ENCODE results near the gene PLEKHF1.

DNA sequence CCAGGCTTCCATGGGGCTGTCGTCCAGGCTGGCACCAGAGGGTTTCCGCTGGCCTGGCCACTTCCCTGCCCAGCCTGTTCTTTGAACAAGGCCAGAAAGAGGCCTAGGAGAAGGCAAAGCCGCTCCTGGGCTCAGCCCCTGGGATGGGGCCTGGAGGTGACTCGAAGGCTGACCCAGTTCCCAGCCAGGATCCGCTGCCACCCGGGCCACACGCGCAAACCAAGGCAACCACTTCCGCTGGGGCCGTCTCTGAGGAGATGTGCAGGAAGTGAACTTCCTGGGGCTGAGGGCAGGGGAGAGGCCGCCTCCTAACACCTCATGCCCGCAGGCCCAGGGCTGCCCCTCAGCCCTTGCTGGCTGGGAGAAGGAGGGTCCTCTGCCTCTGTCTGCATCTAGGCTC, 15.2 kb downstream of the PLEKHF1 start:
- TF ChIP-seq, protein P1, sequence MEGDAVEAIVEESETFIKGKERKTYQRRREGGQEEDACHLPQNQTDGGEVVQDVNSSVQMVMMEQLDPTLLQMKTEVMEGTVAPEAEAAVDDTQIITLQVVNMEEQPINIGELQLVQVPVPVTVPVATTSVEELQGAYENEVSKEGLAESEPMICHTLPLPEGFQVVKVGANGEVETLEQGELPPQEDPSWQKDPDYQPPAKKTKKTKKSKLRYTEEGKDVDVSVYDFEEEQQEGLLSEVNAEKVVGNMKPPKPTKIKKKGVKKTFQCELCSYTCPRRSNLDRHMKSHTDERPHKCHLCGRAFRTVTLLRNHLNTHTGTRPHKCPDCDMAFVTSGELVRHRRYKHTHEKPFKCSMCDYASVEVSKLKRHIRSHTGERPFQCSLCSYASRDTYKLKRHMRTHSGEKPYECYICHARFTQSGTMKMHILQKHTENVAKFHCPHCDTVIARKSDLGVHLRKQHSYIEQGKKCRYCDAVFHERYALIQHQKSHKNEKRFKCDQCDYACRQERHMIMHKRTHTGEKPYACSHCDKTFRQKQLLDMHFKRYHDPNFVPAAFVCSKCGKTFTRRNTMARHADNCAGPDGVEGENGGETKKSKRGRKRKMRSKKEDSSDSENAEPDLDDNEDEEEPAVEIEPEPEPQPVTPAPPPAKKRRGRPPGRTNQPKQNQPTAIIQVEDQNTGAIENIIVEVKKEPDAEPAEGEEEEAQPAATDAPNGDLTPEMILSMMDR (IDR thresholded peaks at IDR 0.05), result no peak
- no peak for TF ChIP-seq POLR2A (IDR thresholded peaks at IDR 0.05)
